A549 treated with CORT108297 at 1 μM for 4 hours (cell line): ENCODE data around the gene ALDH3B2. TPM values are rescaled to one million over a fixed set of nuclear protein-coding genes. Genes with fewer than 3 reads are reported as not detected.

Experiments used
- total RNA-seq: library from RNA; stranded (reverse); fragments of 200-300 nt; extraction: Qiagen RNA extraction; gene quantifications from 5 replicates; pipeline ENCODE4 v1.2.3, GENCODE V29; 2022

The ALDH3B2 gene
- not detected in 5 replicates for total RNA-seq

DNA sequence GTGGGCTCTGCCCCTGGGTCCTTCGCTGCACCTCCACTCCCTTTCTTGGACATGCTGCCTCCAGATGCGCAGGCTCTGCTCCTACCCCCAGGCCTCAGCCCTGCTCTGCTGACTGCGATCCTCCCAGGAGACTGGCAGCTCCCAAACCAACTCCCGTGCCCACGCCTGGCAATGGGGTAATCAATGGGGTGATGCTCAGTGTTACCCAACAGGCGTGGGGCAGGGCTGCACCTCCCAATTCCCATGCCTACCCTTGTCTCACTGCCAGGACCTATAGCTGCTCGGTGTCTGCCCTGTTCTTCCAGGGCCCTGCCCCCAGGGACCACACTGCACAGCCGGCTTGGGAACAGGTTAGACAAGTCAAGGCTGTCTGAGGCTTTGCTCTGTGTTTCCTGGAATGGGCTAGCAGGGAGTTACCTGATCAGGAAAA is at the start of gene ALDH3B2:
ALDH3B2 (minus strand) TSS at position 182 of the 430 bp plus-strand sequence. CDS start 7,688 bp downstream, outside the sequence.

DNA sequence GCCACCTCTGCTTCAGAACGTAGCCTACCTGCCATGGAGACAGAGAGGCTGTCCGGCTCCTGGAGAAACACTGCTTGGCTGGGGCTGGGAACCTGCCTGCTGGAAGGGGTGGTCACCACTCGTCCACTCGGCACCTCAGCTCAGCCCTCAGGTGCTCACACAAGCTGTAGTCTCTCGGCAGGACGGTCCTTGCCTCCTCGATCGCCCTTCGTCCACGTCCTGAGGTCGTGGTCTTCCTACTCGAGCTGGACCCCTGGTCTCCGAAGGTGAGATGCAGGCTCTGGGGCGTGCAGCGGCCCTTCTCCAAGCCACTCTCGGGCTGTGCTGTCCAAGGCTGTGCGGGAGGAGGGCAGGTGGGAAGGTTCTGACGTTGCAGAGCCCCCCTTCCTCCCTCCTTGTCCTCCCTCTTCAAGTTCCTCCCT is 35.0 kb downstream of the ALDH3B2 start, which contains the start of gene TBX10:
TBX10 (minus strand) TSS at position 326 of the 422 bp plus-strand sequence; CDS start at position 35, 291 bp downstream.

GRCh38 chr11:67629386-67630227 is 44.8 kb downstream of the ALDH3B2 start, which contains the start of gene NUDT8:
NUDT8 (minus strand) TSS chr11:67629937; CDS start chr11:67629911, 26 bp downstream.

Other genes with a start within 250 kb of the ALDH3B2 start
- gene RPS6KB2, start 246.1 kb downstream of the ALDH3B2 start, total RNA-seq = 42.9 to 52.1 TPM (median 51.2 TPM) in 5 replicates
- 0.24 to 0.42 TPM (median 0.32 TPM) in 5 replicates for gene PTPRCAP, start 236.9 kb downstream of the ALDH3B2 start, total RNA-seq
- 57.1 to 64.4 TPM (median 61.3 TPM) in 5 replicates for gene CORO1B, start 231.1 kb downstream of the ALDH3B2 start, total RNA-seq
- 0.07 TPM in 1 of 5 replicates, not detected in the others for gene GPR152, start 221.9 kb downstream of the ALDH3B2 start, total RNA-seq
- gene CABP4, start 219.3 kb downstream of the ALDH3B2 start, total RNA-seq = 0.03 TPM in 1 of 5 replicates, not detected in the others
- 43.5 to 66.7 TPM (median 63.8 TPM) in 5 replicates for gene TMEM134, start 205.4 kb downstream of the ALDH3B2 start, total RNA-seq
- gene AIP, start 191.6 kb downstream of the ALDH3B2 start, total RNA-seq = 44.3 to 53.1 TPM (median 48.4 TPM) in 5 replicates
- gene PITPNM1, start 169.3 kb downstream of the ALDH3B2 start, total RNA-seq = 38.9 to 60.0 TPM (median 53.9 TPM) in 5 replicates
- 67.0 to 97.8 TPM (median 95.2 TPM) in 5 replicates for gene CDK2AP2, start 166.5 kb downstream of the ALDH3B2 start, total RNA-seq
- not detected in 5 replicates for gene CABP2, start 151.2 kb downstream of the ALDH3B2 start, total RNA-seq
- 1,416 to 1,791 TPM (median 1,766 TPM) in 5 replicates for gene GSTP1, start 90.8 kb downstream of the ALDH3B2 start, total RNA-seq
- 134 to 158 TPM (median 153 TPM) in 5 replicates for gene NDUFV1, start 67.7 kb downstream of the ALDH3B2 start, total RNA-seq
- 5.9 to 14.0 TPM (median 13.1 TPM) in 5 replicates for gene NUDT8, start 44.7 kb downstream of the ALDH3B2 start, total RNA-seq
- not detected in 5 replicates for gene TBX10, start 34.9 kb downstream of the ALDH3B2 start, total RNA-seq
- gene ACY3, start 23.9 kb downstream of the ALDH3B2 start, total RNA-seq = 0.83 to 1.9 TPM (median 1.3 TPM) in 5 replicates